Vagina (tissue), 2 donors: ENCODE measurements around the gene ARHGEF16. TPM values are rescaled to one million over a fixed set of nuclear protein-coding genes. Genes with fewer than 3 reads are reported as not detected.

Experiments
- DNase-seq, 2 donors: peaks; one replicate each; pipeline ENCODE4 v3.0.0-alpha.2; 2017; ENCODE audit errors: extremely low spot score in 2 of 2
- H3K27ac ChIP-seq: fragments of 200-600 bp; sonication (generic); one replicate; pipeline ENCODE4 v1.5.1; 2019
- H3K27me3 ChIP-seq: fragments of 200-600 bp; sonication (generic); one replicate; pipeline ENCODE4 v1.5.1; 2019
- H3K36me3 ChIP-seq, 2 donors: fragments of 200-600 bp; sonication (generic); one replicate each; pipeline ENCODE4 v1.5.1; 2017 to 2019
- H3K4me1 ChIP-seq: fragments of 200-600 bp; sonication (generic); one replicate; pipeline ENCODE4 v1.5.1; 2019
- H3K4me3 ChIP-seq, 2 donors: fragments of 200-600 bp; sonication (generic); 1 replicate in 1 of 2; 2 replicates in 1 of 2; pipeline ENCODE4 v1.5.1; 2016 to 2019
- H3K9me3 ChIP-seq: fragments of 200-600 bp; sonication (generic); one replicate; pipeline ENCODE4 v1.5.1; 2019
- POLR2A ChIP-seq, 2 donors: fragments of 450-650 bp; IDR thresholded peaks; one replicate each; pipeline ENCODE4 v1.6.1; 2017; ENCODE audit warnings: antibody characterized with exemption in 2 of 2, mild to moderate bottlenecking in 2 of 2, moderate library complexity in 2 of 2
- POLR2AphosphoS5 ChIP-seq, 2 donors: sonication (generic); formaldehyde crosslinking; IDR thresholded peaks; one replicate each; pipeline ENCODE4 v1.9.0; 2017; ENCODE audit warnings: antibody characterized with exemption in 2 of 2, mild to moderate bottlenecking in 2 of 2, low read depth in 1 of 2; ENCODE audit not compliant: insufficient read depth in 1 of 2
- intact Hi-C: fragments of 100-400 bp; cut with DNase I; formaldehyde crosslinking; loops from one replicate; pipeline ENCODE4 v1.15.1; 2023
- total RNA-seq: library from RNA; depleted of rRNA; stranded (reverse); fragments of >200 nt; gene quantifications from one replicate; pipeline ENCODE4 v1.2.3, GENCODE V29; 2016
- TF ChIP-seq, protein P1 (sequence below), 3 experiments: fragments of 450-650 bp in 2 of 3; fragments of 200-600 bp in 1 of 3; sonication (generic) in 1 of 3; IDR thresholded peaks; one replicate each; pipeline ENCODE4 v1.5.1; 2017 to 2019; ENCODE audit warnings: antibody characterized with exemption in 3 of 3, mild to moderate bottlenecking in 2 of 3, moderate library complexity in 2 of 3

Gene ARHGEF16
- total RNA-seq, 1 donor from 2014 or later = 6.4 TPM

GRCh38 chr1:3442901-3443300 lies 11.6 kb upstream of the ARHGEF16 start:
- TF ChIP-seq POLR2A (IDR thresholded peaks at IDR 0.05) (no peak), POLR2AphosphoS5 (IDR thresholded peaks at IDR 0.05; ENCODE audit: insufficient read depth in 1 of 2, low read depth in 1 of 2) (no peak)
- TF ChIP-seq, protein P1, sequence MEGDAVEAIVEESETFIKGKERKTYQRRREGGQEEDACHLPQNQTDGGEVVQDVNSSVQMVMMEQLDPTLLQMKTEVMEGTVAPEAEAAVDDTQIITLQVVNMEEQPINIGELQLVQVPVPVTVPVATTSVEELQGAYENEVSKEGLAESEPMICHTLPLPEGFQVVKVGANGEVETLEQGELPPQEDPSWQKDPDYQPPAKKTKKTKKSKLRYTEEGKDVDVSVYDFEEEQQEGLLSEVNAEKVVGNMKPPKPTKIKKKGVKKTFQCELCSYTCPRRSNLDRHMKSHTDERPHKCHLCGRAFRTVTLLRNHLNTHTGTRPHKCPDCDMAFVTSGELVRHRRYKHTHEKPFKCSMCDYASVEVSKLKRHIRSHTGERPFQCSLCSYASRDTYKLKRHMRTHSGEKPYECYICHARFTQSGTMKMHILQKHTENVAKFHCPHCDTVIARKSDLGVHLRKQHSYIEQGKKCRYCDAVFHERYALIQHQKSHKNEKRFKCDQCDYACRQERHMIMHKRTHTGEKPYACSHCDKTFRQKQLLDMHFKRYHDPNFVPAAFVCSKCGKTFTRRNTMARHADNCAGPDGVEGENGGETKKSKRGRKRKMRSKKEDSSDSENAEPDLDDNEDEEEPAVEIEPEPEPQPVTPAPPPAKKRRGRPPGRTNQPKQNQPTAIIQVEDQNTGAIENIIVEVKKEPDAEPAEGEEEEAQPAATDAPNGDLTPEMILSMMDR (IDR thresholded peaks at IDR 0.05) = no peak
- Histone ChIP-seq H3K4me1 (no peaks in the 10 kb centered on the region), H3K4me3 (no peak overlapping the region), H3K9me3 (no peaks in the 10 kb centered on the region), H3K27me3 (no peaks in the 10 kb centered on the region), H3K27ac (no peak overlapping the region), H3K36me3 (no peaks in the 10 kb centered on the region)
- no peak for DNase-seq
- intact Hi-C loops = no loop called here

- H3K4me3 ChIP-seq = no peak overlapping the region
- no peaks in the 10 kb centered on the region for H3K4me1 ChIP-seq
- H3K36me3 ChIP-seq = no peaks in the 10 kb centered on the region
- no peak overlapping the region for H3K27ac ChIP-seq
- no peak for DNase-seq
- TF ChIP-seq POLR2AphosphoS5 (IDR thresholded peaks at IDR 0.05; ENCODE audit: insufficient read depth in 1 of 2, low read depth in 1 of 2) = no peak
- no peak for TF ChIP-seq POLR2A (IDR thresholded peaks at IDR 0.05)
- TF ChIP-seq, protein P1 (IDR thresholded peaks at IDR 0.05) = no peak
- H3K9me3 ChIP-seq = no peaks in the 10 kb centered on the region
- H3K27me3 ChIP-seq = no peaks in the 10 kb centered on the region
- intact Hi-C loops = no loop called here
Observed at GRCh38 chr1:3443807-3444206, 10.7 kb upstream of the ARHGEF16 start.

GRCh38 chr1:3444298-3444697 lies 10.2 kb upstream of the ARHGEF16 start:
- no peak overlapping the region for H3K27ac ChIP-seq
- no peak overlapping the region for H3K4me3 ChIP-seq
- intact Hi-C loops = no loop called here
- no peaks in the 10 kb centered on the region for H3K4me1 ChIP-seq
- no peaks in the 10 kb centered on the region for H3K9me3 ChIP-seq
- H3K27me3 ChIP-seq = no peaks in the 10 kb centered on the region
- TF ChIP-seq POLR2AphosphoS5 (IDR thresholded peaks at IDR 0.05; ENCODE audit: insufficient read depth in 1 of 2, low read depth in 1 of 2) (no peak), POLR2A (IDR thresholded peaks at IDR 0.05) (no peak)
- TF ChIP-seq, protein P1 (IDR thresholded peaks at IDR 0.05) = no peak
- DNase-seq = no peak
- H3K36me3 ChIP-seq = no peaks in the 10 kb centered on the region

GRCh38 chr1:3444736-3445135 lies 9.7 kb upstream of the ARHGEF16 start:
- H3K36me3 ChIP-seq = no peaks in the 10 kb centered on the region
- no peaks in the 10 kb centered on the region for H3K9me3 ChIP-seq
- TF ChIP-seq POLR2AphosphoS5 (IDR thresholded peaks at IDR 0.05; ENCODE audit: insufficient read depth in 1 of 2, low read depth in 1 of 2) (no peak), POLR2A (IDR thresholded peaks at IDR 0.05) (no peak)
- TF ChIP-seq, protein P1 (IDR thresholded peaks at IDR 0.05) = no peak
- no peaks in the 10 kb centered on the region for H3K4me1 ChIP-seq
- DNase-seq = no peak
- H3K27ac ChIP-seq = no peak overlapping the region
- no peaks in the 10 kb centered on the region for H3K27me3 ChIP-seq
- intact Hi-C loops = no loop called here
- H3K4me3 ChIP-seq = no peak overlapping the region

DNA sequence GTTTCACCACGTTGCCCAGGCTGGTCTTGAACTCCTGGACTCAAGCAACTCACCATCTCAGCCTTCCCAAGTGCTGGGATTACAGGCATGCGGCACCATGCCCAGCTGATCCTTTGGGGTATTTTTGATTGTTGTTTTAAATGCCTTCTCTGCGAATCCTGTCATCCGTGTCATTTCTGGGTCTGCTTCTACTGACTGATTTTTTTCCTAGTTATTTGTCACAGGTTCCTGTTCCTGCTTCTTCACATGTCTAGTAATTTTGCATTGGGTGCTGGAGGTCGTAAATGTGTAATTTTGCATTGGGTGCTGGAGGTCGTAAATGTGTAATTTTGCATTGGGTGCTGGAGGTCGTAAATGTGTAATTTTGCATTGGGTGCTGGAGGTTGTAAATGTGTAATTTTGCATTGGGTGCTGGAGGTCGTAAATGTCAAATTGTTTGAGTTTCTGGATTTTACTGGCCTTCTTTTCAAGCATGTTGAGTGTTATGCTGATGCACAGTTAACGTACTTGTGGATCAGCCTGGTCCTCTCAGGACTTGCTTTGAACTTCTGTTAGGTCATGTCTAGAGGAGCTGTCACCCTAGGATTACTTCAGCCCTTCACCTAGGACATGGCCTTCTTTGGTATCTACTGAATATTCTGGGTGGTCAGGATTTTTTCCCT lies 4.1 kb upstream of the ARHGEF16 start:
- intact Hi-C loops = loop anchor here (10.0 kb wide), 1 partner anchor 264 kb away; no protein-coding TSS in a partner anchor
- no peak overlapping the region for H3K4me3 ChIP-seq
- no peaks in the 10 kb centered on the region for H3K27me3 ChIP-seq
- TF ChIP-seq POLR2AphosphoS5 (IDR thresholded peaks at IDR 0.05; ENCODE audit: insufficient read depth in 1 of 2, low read depth in 1 of 2) (no peak), POLR2A (IDR thresholded peaks at IDR 0.05) (no peak)
- TF ChIP-seq, protein P1 (IDR thresholded peaks at IDR 0.05) = no peak
- no peaks in the 10 kb centered on the region for H3K36me3 ChIP-seq
- peaks cover 19% of the 10 kb centered on the region for H3K4me1 ChIP-seq
- H3K9me3 ChIP-seq = no peaks in the 10 kb centered on the region
- no peak for DNase-seq
- no peak overlapping the region for H3K27ac ChIP-seq
